ENCODE measurements around the gene DNAJB2.

DNA sequence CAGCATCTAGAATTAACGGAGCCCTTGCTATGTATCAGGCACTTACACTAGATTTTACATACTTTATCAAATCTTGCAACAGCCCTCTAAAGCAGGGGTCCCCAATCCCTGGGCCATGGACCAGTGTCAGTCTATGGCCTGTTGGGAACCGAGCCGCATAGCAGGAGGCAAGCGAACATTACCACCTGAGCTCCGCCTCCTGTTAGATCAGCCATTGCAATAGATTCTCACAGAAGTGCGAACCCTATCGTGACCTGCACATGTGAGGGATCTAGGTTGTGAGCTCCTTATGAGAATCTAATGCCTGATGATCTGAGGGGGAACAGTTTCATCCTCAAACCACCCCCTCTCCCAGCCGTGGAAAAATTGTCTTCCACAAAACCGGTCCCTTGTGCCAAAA, 13.4 kb downstream of the DNAJB2 start:
- TF ChIP-seq, protein P1, sequence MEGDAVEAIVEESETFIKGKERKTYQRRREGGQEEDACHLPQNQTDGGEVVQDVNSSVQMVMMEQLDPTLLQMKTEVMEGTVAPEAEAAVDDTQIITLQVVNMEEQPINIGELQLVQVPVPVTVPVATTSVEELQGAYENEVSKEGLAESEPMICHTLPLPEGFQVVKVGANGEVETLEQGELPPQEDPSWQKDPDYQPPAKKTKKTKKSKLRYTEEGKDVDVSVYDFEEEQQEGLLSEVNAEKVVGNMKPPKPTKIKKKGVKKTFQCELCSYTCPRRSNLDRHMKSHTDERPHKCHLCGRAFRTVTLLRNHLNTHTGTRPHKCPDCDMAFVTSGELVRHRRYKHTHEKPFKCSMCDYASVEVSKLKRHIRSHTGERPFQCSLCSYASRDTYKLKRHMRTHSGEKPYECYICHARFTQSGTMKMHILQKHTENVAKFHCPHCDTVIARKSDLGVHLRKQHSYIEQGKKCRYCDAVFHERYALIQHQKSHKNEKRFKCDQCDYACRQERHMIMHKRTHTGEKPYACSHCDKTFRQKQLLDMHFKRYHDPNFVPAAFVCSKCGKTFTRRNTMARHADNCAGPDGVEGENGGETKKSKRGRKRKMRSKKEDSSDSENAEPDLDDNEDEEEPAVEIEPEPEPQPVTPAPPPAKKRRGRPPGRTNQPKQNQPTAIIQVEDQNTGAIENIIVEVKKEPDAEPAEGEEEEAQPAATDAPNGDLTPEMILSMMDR (IDR thresholded peaks at IDR 0.05): no peak
- TF ChIP-seq POLR2A (IDR thresholded peaks at IDR 0.05): no peak
